Measurements from ENCODE around the gene SRRD. TPM values are rescaled to one million over a fixed set of nuclear protein-coding genes. Genes with fewer than 3 reads are reported as not detected.

The SRRD gene
- total RNA-seq, 1 experiment from 2014 or later = 21.9 TPM

GRCh38 chr22:26494506-26494905 is 10.8 kb downstream of the SRRD start:
- H3K9me3 ChIP-seq (ENCODE audit: control insufficient read depth, insufficient read depth, low read depth, low read length) = no peaks in the 10 kb centered on the region
- H3K4me3 ChIP-seq (ENCODE audit: low read depth in 2 of 2, low read length in 2 of 2) = no peak overlapping the region
- no peak for DNase-seq (ENCODE audit: low read depth, low spot score)
- POLR2A ChIA-PET = no interaction called here
- intact Hi-C loops (cut with micrococcal nuclease; ENCODE audit: unreplicated experiment) (no loop called here), in situ Hi-C loops (cut with HindIII; ENCODE audit: low pct_unique_long_range_greater_than_20kb, low sequenced_read_pairs) (no loop called here)
- peaks cover 14% of the 10 kb centered on the region for H3K36me3 ChIP-seq (ENCODE audit: control insufficient read depth, insufficient read depth, low read length)
- no peak for ATAC-seq
- TF ChIP-seq, protein P1, sequence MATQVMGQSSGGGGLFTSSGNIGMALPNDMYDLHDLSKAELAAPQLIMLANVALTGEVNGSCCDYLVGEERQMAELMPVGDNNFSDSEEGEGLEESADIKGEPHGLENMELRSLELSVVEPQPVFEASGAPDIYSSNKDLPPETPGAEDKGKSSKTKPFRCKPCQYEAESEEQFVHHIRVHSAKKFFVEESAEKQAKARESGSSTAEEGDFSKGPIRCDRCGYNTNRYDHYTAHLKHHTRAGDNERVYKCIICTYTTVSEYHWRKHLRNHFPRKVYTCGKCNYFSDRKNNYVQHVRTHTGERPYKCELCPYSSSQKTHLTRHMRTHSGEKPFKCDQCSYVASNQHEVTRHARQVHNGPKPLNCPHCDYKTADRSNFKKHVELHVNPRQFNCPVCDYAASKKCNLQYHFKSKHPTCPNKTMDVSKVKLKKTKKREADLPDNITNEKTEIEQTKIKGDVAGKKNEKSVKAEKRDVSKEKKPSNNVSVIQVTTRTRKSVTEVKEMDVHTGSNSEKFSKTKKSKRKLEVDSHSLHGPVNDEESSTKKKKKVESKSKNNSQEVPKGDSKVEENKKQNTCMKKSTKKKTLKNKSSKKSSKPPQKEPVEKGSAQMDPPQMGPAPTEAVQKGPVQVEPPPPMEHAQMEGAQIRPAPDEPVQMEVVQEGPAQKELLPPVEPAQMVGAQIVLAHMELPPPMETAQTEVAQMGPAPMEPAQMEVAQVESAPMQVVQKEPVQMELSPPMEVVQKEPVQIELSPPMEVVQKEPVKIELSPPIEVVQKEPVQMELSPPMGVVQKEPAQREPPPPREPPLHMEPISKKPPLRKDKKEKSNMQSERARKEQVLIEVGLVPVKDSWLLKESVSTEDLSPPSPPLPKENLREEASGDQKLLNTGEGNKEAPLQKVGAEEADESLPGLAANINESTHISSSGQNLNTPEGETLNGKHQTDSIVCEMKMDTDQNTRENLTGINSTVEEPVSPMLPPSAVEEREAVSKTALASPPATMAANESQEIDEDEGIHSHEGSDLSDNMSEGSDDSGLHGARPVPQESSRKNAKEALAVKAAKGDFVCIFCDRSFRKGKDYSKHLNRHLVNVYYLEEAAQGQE (IDR thresholded peaks at IDR 0.05; ENCODE audit: insufficient read depth in 1 of 2, low read depth in 2 of 2, low read length in 1 of 2) = no peak
- no peak for TF ChIP-seq POLR2AphosphoS5 (IDR thresholded peaks at IDR 0.05; ENCODE audit: low read depth, low read length)
- TF ChIP-seq SIN3A (IDR thresholded peaks at IDR 0.05; ENCODE audit: borderline replicate concordance, insufficient read depth, low read depth, low read length) = no peak
- H3K27me3 ChIP-seq (ENCODE audit: control insufficient read depth, insufficient read depth, low read length) = no peaks in the 10 kb centered on the region
- H3K4me1 ChIP-seq (ENCODE audit: control insufficient read depth, insufficient read depth, low read length) = no peaks in the 10 kb centered on the region
- H3K27ac ChIP-seq (ENCODE audit: low read length) = no peak overlapping the region
- no TSS peak for BruUV-seq (replicated peaks)
- CTCF ChIA-PET = no interaction called here

GRCh38 chr22:26496456-26496855 is 12.8 kb downstream of the SRRD start:
- no peak overlapping the region for H3K27ac ChIP-seq (ENCODE audit: low read length)
- H3K4me1 ChIP-seq (ENCODE audit: control insufficient read depth, insufficient read depth, low read length) = no peaks in the 10 kb centered on the region
- no peaks in the 10 kb centered on the region for H3K9me3 ChIP-seq (ENCODE audit: control insufficient read depth, insufficient read depth, low read depth, low read length)
- ChIA-PET CTCF (no interaction called here), POLR2A (no interaction called here)
- in situ Hi-C loops (cut with HindIII; ENCODE audit: low pct_unique_long_range_greater_than_20kb, low sequenced_read_pairs) (no loop called here), intact Hi-C loops (cut with micrococcal nuclease; ENCODE audit: unreplicated experiment) (no loop called here)
- peaks cover 22% of the 10 kb centered on the region for H3K36me3 ChIP-seq (ENCODE audit: control insufficient read depth, insufficient read depth, low read length)
- no peak for ATAC-seq
- TF ChIP-seq SIN3A (IDR thresholded peaks at IDR 0.05; ENCODE audit: borderline replicate concordance, insufficient read depth, low read depth, low read length) (no peak), POLR2AphosphoS5 (IDR thresholded peaks at IDR 0.05; ENCODE audit: low read depth, low read length) (no peak), TCF7L2 (IDR thresholded peaks at IDR 0.05; ENCODE audit: low read depth, low read length) (no peak)
- TF ChIP-seq, protein P2, sequence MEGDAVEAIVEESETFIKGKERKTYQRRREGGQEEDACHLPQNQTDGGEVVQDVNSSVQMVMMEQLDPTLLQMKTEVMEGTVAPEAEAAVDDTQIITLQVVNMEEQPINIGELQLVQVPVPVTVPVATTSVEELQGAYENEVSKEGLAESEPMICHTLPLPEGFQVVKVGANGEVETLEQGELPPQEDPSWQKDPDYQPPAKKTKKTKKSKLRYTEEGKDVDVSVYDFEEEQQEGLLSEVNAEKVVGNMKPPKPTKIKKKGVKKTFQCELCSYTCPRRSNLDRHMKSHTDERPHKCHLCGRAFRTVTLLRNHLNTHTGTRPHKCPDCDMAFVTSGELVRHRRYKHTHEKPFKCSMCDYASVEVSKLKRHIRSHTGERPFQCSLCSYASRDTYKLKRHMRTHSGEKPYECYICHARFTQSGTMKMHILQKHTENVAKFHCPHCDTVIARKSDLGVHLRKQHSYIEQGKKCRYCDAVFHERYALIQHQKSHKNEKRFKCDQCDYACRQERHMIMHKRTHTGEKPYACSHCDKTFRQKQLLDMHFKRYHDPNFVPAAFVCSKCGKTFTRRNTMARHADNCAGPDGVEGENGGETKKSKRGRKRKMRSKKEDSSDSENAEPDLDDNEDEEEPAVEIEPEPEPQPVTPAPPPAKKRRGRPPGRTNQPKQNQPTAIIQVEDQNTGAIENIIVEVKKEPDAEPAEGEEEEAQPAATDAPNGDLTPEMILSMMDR (IDR thresholded peaks at IDR 0.05) = no peak
- TF ChIP-seq, protein P1 (IDR thresholded peaks at IDR 0.05; ENCODE audit: insufficient read depth in 1 of 2, low read depth in 2 of 2, low read length in 1 of 2) = no peak
- DNase-seq (ENCODE audit: low read depth, low spot score) = no peak
- H3K4me3 ChIP-seq (ENCODE audit: low read depth in 2 of 2, low read length in 2 of 2) = no peak overlapping the region
- no TSS peak for BruUV-seq (replicated peaks)
- H3K27me3 ChIP-seq (ENCODE audit: control insufficient read depth, insufficient read depth, low read length) = no peaks in the 10 kb centered on the region

Data from Panc1 (cell line).